HG03439 (cell line): ENCODE results near the gene INPP5J.

ENCODE experiments used
- ATAC-seq: cut with Tn5 transposase; IDR thresholded peaks from one replicate; pipeline ENCODE4 v1.9.1; 2021; ENCODE audit warnings: mild to moderate bottlenecking, moderate library complexity; ENCODE audit not compliant: unreplicated experiment

Gene INPP5J

DNA sequence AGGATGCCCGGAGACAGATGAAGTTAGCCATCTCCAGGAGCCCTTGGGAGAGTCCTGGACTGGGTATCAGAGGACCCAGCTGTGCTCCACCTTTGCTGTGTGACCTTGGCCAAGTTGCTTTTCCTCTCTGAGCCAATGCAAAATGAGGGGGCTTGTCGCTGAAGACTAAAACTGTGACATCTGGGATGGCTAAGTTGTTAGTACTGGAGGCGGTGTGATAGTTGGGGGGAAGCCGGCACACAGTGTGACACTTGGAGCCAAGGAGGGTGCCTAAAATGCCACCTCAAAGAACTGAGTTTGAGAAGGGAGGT, 481 bp downstream of the INPP5J start:
- ATAC-seq: no peak

DNA sequence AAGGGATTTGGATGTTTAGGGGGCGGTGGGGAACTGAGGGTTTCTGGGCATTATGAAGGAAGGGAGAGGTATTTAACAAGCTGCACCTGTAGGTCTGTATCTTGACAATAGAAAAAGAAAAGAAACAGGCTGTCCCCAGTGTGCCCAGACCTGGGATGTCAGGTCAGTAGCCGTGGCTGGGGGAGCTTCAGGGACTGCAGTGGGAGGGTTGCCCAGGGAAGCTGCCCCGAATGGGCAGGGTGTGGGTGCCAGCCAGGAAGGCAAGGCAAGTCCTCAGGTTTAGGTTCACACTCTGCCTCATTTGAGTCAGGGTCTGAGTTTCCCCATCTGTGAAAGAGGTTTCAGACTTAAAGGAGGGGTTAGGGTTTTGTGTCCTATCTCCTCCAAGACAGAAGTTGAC, 1.5 kb downstream of the INPP5J start:
- ATAC-seq: no peak

DNA sequence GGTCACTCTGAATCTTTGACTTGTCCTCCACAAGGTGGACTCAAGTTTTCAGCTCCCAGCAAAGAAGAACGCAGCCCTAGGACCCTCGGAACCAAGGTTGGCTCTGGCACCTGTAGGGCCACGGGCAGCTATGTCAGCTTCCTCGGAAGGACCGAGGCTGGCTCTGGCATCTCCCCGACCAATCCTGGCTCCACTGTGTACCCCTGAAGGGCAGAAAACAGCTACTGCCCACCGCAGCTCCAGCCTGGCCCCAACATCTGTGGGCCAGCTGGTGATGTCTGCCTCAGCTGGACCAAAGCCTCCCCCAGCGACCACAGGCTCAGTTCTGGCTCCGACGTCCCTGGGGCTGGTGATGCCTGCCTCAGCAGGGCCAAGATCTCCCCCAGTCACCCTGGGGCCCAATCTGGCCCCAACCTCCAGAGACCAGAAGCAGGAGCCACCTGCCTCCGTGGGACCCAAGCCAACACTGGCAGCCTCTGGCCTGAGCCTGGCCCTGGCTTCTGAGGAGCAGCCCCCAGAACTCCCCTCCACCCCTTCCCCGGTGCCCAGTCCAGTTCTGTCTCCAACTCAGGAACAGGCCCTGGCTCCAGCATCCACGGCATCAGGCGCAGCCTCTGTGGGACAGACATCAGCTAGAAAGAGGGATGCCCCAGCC, 2.2 kb downstream of the INPP5J start:
- no peak for ATAC-seq

DNA sequence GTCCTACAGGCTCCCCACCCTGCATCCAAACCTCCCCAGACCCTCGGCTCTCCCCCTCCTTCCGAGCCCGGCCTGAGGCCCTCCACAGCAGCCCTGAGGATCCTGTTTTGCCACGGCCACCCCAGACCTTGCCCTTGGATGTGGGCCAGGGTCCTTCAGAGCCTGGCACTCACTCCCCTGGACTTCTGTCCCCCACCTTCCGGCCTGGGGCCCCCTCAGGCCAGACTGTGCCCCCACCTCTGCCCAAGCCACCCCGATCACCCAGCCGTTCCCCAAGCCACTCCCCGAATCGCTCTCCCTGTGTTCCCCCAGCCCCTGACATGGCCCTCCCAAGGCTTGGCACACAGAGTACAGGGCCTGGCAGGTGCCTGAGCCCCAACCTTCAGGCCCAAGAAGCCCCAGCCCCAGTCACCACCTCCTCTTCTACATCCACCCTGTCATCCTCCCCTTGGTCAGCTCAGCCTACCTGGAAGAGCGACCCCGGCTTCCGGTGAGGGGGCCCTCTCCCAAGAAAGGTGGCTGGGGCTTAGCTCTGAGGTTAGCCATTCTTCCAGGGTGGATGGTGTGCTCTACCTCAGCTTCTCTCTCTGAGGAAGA, 2.9 kb downstream of the INPP5J start:
- ATAC-seq: no peak

DNA sequence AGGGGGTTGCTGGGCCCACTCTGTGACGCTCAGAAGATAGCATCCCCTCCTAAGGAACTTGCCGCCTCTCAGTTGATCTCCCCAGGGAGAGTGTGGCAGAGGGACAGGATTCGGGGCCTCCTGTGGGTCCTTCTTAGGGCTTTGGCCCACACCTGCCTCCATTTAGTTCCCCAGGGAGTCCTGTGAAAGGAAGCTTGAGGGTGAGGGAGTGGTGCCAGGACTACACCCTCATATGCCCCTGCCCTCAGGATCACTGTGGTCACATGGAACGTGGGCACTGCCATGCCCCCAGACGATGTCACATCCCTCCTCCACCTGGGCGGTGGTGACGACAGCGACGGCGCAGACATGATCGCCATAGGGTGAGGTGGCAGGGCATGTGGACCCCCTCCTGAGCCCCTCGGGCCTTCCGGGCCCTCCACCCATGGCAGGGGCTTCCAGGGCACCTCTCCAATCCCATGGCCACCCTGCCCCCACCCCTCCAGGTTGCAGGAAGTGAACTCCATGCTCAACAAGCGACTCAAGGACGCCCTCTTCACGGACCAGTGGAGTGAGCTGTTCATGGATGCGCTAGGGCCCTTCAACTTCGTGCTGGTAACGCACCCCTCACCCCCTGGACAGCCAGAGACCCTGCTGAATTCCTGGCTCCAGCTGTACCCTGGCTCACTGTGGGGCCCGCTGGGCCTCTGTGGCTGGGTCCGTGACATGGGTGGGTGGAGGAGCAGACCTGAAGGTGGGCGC, 3.5 kb downstream of the INPP5J start:
- no peak for ATAC-seq

DNA sequence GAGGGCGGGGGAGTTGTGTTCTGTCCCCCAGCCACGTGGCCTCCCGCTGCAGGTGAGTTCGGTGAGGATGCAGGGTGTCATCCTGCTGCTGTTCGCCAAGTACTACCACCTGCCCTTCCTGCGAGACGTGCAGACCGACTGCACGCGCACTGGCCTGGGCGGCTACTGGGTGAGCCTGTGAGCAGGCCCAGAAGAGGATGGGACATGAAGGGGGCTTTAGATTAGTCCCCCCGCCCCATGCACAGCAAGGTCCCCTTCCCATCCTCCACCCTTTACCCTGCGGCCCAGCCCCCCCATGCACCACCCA, 4.1 kb downstream of the INPP5J start:
- no peak for ATAC-seq

DNA sequence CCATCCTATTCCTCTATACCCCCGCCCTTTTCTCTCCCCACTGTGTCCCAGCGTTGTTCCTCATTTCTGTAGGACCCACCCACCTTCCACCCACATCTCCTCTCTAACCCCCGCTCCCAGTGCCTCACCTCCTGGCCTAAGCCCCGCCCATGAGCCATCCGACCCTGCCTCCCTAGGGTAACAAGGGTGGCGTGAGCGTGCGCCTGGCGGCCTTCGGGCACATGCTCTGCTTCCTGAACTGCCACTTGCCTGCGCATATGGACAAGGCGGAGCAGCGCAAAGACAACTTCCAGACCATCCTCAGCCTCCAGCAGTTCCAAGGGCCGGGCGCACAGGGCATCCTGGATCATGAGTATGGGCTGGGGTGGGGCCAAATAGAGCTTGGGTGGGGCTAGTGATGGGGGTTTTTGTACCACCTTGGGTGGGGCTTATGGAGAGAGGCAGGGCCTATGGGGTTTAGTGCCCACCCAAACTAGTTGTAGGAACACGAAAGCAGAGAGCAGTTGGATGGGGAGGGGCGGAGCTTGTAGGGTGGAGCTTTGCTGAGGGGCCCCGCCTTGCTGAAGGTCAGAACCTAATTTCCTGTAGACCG, 4.5 kb downstream of the INPP5J start:
- ATAC-seq: no peak

DNA sequence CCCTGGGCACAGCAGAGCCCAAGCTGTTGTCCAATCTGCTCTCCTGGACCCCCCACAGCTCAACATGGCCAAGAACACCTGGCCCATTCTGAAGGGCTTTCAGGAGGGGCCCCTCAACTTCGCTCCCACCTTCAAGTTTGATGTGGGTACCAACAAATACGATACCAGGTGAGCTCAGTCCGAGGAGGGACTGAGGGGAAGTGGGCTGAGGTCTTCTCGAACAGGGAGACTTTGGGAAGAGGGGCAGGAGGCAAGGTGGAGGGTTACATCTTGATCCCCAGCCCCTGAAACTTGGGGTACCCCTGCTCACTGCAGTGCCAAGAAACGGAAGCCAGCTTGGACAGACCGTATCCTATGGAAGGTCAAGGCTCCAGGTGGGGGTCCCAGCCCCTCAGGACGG, 5.4 kb downstream of the INPP5J start:
- no peak for ATAC-seq

DNA sequence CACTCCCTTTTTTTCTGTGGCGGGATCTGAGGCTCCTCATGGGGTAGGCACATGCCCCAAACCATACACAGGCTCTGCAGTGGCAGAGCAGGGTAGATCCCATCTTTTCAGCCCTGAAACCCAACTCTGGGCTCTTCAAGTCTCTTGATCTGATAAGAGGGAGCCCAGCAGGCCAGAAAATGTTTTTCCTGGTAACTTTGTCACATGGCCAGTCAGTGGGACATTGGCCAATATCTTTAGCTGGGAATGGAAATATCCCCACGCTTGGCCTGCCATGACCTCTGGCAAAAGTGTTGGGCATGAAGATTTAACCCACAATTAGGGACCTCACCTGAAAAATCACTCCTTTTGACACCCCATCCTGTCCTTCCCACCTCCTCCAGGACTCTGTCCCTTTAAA, 8.1 kb downstream of the INPP5J start:
- ATAC-seq: no peak

DNA sequence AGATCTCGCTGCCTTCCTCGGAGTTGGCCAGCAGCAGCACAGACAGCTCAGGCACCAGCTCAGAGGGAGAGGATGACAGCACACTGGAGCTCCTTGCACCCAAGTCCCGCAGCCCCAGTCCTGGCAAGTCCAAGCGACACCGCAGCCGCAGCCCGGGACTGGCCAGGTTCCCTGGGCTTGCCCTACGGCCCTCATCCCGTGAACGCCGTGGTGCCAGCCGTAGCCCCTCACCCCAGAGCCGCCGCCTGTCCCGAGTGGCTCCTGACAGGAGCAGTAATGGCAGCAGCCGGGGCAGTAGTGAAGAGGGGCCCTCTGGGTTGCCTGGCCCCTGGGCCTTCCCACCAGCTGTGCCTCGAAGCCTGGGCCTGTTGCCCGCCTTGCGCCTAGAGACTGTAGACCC, 11.1 kb downstream of the INPP5J start:
- ATAC-seq: no peak

DNA sequence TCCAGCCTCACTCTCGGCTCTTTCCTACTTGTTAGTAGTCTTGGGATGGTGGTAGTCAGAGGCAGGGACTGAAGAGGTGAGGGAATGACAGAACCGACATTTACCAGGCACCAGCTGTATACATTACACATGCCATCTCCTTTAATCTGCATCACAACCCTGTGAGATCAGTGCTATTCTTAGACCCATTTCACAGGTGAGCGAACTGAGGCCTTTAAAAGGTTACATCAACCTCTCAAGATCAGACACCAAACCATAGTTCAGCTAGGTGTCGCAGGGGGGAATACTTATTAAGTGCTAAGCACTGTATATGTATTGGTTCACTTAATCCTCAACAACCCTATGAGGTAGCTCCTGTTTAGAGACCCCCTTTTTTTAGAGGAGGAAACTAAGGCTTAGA, 11.9 kb downstream of the INPP5J start:
- no peak for ATAC-seq

DNA sequence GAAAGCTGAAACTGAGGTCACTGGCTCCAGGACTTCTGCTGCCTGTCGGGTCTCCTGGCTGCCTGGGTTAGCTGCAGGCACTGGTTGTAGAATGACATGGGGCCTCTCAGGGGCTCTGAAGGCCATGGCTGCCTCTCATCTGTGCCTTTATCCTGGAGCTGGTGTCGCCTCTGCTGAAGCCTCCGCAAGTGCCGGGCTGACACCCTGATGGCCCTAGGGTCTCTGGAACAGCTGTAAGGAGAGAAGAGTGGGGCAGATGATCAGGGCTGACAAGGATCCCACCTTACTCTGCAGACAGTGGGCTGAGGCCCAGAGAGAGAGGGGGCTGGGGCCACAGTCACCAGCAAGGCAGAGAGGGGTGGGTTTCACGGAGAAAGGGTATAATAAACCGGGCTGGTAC, 12.9 kb downstream of the INPP5J start:
- no peak for ATAC-seq

DNA sequence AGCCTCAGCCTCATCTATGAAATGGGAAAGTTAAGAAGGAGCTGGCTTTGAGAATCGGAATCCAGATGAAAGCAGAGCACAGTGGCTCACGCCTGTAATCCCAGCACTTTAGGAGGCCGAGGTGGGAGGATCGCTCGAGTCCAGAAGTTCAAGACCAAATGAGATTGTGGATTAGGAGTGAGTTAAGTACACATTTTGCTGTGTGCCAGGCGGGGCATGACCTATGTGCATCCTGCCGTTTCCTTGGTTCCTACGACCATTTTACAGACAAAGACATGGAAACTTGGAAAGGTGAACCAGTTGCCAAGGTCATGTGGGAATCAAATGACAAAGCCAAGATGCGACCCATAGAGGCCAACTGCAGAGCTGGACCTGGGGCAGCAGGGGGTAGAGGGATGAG, 13.4 kb downstream of the INPP5J start:
- no peak for ATAC-seq

DNA sequence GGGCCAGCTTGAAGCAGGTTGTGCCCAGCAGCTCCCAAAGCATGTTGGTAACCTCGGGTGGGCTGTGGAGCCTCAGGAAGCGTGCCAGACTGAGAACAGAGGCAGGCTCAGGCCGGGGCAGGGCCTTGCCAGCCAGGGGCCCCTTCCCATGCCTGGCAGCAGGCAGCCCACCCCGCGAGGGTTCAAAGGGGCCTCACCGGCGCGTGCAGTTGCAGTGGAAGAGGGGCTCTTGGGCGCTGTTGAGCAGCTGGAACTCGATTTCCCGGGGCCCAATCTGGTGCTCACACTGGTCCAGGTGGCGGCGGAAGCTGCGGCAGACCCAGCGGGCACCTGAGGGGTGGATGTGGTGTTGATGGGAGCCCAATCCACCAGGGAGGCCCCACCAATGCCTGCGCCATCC, 13.9 kb downstream of the INPP5J start:
- ATAC-seq: no peak

DNA sequence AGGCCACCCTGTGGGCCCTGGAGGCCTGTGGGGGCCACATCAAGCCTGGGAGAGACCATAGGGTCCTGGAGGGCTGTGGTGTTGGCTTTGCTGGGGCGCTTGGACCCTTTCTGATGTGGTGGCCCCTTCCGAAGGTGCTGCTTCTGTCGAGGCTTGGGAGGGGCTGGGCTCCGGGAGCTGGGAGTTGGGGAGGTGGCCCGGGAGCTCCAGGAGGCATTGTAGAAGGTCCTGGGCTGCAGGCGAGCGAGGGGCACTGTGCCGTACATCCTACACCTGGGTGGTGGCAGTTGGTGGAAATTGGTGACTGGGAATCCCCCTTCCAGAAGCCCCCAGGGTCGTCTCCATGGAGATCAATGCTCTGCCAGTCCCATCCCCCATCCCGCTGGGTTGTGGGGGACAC, 15.0 kb downstream of the INPP5J start:
- no peak for ATAC-seq

DNA sequence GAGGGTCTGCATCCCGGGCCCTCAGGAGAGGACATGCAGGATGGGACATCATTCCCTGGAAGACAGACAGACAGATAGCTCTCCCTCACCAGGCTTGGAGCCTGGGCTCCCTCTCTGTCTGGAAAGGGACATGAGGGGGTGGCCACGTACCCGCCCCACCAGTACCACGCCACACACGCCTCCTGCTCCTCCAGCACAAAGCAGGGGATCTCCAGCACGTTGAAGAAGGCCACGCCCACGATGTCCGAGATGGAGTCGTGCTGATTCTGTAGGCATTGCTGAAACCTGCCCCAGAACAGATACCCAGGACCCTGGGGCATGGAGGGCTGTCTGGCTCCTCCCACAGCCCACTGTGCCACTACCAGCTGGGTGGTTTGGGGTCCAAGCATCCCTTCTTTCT, 15.4 kb downstream of the INPP5J start:
- ATAC-seq: no peak

DNA sequence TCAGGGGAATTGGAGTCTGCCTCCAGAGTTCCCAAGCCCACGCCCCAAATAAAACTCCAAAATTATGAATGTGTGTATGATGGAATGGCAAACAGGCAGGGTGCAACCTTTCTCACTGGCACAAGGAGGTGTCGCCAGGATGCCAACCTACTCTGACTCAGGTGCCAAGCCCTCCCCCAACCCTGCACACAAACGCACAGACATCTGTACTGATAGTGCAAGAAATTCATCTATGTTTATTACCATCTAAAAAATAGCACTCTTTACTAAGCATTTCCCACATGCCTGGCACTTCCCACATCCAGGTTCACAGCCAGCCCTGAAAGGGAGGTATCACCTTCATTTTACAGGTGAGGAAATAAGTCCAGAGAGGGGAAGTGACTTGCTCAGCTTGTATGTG, 16.3 kb downstream of the INPP5J start:
- ATAC-seq: no peak

DNA sequence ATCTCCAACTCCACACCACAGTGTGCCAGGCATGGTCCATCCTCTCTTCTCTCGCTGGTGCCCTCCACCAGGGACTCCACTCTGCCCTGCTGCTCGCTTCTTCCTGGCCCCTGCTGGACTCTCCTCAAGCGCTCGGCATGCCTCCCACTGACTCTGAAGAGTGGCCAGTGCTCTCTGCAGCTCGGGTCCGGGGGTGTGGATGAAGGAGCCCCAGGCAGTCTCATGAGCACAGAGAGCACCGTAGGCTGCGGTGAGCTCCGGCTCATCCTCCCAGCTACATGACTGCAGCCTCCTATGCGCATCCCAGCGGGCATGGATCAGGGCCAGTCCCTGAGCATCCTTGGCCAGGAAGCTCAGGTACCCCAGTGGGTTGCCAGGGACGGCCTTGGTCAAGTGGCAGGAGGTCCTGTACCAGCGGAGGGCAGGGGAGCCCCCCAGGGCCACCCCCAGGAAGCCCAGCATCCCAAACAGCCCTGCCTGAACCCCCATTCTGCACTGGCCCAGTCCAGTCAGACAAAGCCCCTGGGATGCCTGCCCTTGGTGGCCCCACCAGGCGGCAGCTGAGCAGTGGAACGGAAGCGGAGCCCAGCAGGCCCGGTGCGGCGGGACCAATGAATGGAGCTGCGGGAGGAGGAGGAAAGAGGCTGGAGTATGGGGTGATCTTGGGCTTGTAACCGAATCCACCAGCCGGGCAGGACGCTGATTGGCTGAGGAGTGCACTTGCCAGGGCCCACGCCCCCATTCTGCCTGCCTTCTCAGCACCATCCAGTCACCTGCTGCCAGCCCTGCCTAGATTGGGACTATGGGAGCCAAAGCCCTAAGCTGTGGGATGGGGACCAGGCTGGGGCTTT, 17.3 kb downstream of the INPP5J start, which contains the start of gene PLA2G3:
PLA2G3 (minus strand) TSS at position 643 of the 851 bp plus-strand sequence; CDS start at position 489, 154 bp downstream.
- ATAC-seq: no peak

DNA sequence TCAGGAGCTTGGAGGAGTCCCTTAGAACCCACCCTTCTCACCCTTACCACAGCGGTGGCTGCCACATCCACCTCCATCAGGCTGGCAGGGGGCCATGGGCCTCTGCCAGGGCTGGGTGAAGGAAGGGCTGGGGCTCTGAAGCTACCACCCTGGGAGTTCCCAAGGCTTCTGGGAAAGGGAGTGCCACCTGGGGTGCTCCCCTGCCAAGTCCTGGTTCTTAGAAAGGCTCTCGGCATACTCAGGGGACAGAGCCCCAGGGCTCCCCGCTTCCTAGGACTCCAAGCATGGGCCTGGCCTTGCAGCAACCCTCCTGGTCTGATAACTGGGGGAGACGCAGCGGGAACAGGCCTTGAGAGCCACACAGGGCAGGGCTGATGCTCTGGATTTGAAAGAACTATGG, 18.0 kb downstream of the INPP5J start:
- no peak for ATAC-seq

DNA sequence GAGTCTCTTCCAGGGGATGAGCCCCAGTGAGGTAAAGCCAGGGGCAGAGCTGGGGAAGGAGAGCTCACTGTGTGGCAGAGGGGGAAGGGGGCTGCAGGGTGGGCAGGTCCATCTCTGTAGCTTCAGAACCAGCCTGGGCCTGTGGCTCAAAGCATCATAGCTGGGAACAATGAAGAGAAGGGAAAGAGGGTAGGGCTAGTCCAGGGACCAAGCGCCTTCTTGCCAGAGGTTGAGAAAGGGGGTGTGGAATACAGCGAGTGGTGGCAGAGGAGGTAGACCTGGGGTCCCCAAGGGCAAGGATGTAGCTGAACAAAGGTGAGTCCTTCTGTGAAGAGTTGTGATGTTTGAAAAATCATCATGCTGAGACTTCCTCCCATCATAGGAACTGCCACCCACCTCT, 18.8 kb downstream of the INPP5J start:
- ATAC-seq: no peak

DNA sequence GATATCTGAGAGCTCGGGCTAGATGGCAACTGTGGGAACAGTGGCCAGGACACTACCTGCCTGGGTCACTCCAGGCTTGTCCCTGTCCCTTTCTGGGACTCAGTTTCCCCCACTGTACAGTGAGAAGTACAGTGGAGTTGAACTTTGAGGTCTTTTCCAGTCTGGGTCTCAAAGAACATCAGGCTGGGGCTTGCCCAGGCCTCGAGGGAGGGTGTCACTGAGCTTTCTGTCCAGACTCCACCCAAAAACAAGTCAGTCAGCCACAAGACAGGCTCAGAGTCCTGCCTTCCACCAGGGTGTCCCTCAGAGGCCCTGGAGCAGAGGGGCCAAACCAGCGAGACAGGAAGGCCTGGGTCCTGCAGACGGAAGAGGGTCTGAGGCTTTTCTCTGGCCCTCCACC, 19.5 kb downstream of the INPP5J start:
- ATAC-seq: no peak
